Endothelial cell of umbilical vein (primary cell): Measurements from ENCODE around the gene GREB1. TPM values are rescaled to one million over a fixed set of nuclear protein-coding genes. Genes with fewer than 3 reads are reported as not detected.

Experiments
- BruUV-seq: library from RNA; stranded (reverse); fragments of 400-500 nt; replicated peaks from 2 replicates; lab custom pipeline; 2021; lab: Mats Ljungman, UMichigan
- CTCF ChIA-PET: fragments of 300-600, 350-600 bp; sonication (Branson Sonifier 250); formaldehyde crosslinking; loops from one replicate; lab custom pipeline; 2021; ENCODE audit warnings: antibody characterized with exemption, inconsistent platforms; lab: Charles Lee
- POLR2A ChIA-PET: fragments of 300-600, 350-600 bp; sonication (Branson Sonifier 250); formaldehyde crosslinking; loops from one replicate; lab custom pipeline; 2021; ENCODE audit warnings: antibody characterized with exemption, inconsistent platforms; lab: Charles Lee
- DNase-seq: peaks from one replicate; pipeline ENCODE4 v3.0.0-alpha.2; 2011; ENCODE audit warnings: low read depth, low spot score
- FAIRE-seq: peaks from 2 replicates; lab custom pipeline; 2011; peaks lifted over from hg19 to GRCh38; lab: Jason Lieb, UNC
- H2AFZ ChIP-seq: 2 replicates; pipeline ENCODE4 v1.6.0; 2012; ENCODE audit warnings: low read depth, low read length, control low read depth, inconsistent platforms
- H3K27ac ChIP-seq: 2 replicates; pipeline ENCODE4 v1.5.1; 2011; ENCODE audit warnings: low read depth, mild to moderate bottlenecking, control low read depth, low read length, moderate library complexity; ENCODE audit not compliant: insufficient read depth
- H3K27me3 ChIP-seq, 2 experiments: 2 replicates each; pipeline versions ENCODE4 v1.6.0 to v1.6.1; 2011; ENCODE audit warnings: low read length in 2 of 2, mixed read lengths in 1 of 2; ENCODE audit not compliant: control insufficient read depth in 2 of 2, insufficient read depth in 2 of 2
- H3K36me3 ChIP-seq, 2 experiments: 2 replicates in 1 of 2; 3 replicates in 1 of 2; pipeline ENCODE4 v1.5.1; 2011; ENCODE audit warnings: low read length in 2 of 2, mild to moderate bottlenecking in 1 of 2, moderate library complexity in 1 of 2; ENCODE audit not compliant: control insufficient read depth in 2 of 2, insufficient read depth in 2 of 2; ENCODE audit errors: extremely low read depth in 1 of 2
- H3K4me1 ChIP-seq: 3 replicates; pipeline ENCODE4 v1.5.1; 2011; ENCODE audit warnings: mild to moderate bottlenecking, low read length; ENCODE audit not compliant: control insufficient read depth, insufficient read depth; ENCODE audit errors: extremely low read depth
- H3K4me2 ChIP-seq: 2 replicates; pipeline ENCODE4 v1.6.1; 2011; ENCODE audit warnings: low read length, control low read depth, mixed read lengths; ENCODE audit not compliant: insufficient read depth
- H3K4me3 ChIP-seq, 3 experiments: fragments of 200-600 bp in 1 of 3; sonication (generic), shearing (Covaris generic) in 1 of 3; replicated peaks in 1 of 3; 2 replicates each; pipeline ENCODE4 v1.5.1; 2011 to 2016; ENCODE audit warnings: control low read depth in 3 of 3, low read length in 3 of 3, mild to moderate bottlenecking in 2 of 3, inconsistent platforms in 1 of 3, low read depth in 1 of 3, moderate library complexity in 1 of 3; ENCODE audit not compliant: insufficient read depth in 1 of 3
- H3K79me2 ChIP-seq: 2 replicates; pipeline ENCODE4 v1.6.0; 2012; ENCODE audit warnings: low read length, inconsistent platforms; ENCODE audit not compliant: control insufficient read depth, insufficient read depth
- H3K9ac ChIP-seq: replicated peaks from 2 replicates; pipeline ENCODE3; 2011; ENCODE audit warnings: low read length, control low read depth; ENCODE audit not compliant: insufficient read depth; ENCODE audit errors: extremely low read depth
- H3K9me1 ChIP-seq: replicated peaks from 3 replicates; pipeline ENCODE4 v1.6.0; 2011; ENCODE audit warnings: mild to moderate bottlenecking, low read length; ENCODE audit not compliant: control insufficient read depth, insufficient read depth; ENCODE audit errors: extremely low read depth
- H3K9me3 ChIP-seq: replicated peaks from 2 replicates; pipeline ENCODE4 v1.5.1; 2012; ENCODE audit warnings: low read length, inconsistent platforms; ENCODE audit not compliant: control insufficient read depth, insufficient read depth
- H4K20me1 ChIP-seq: replicated peaks from 2 replicates; pipeline ENCODE3; 2011; ENCODE audit warnings: mild to moderate bottlenecking, low read length; ENCODE audit not compliant: control insufficient read depth, insufficient read depth; ENCODE audit errors: extremely low read depth
- EZH2 ChIP-seq: IDR thresholded peaks from 2 replicates; pipeline ENCODE4 v1.6.1; 2012; ENCODE audit warnings: borderline replicate concordance, low read depth, mild to moderate bottlenecking, moderate library complexity, low read length, inconsistent platforms; ENCODE audit not compliant: severe bottlenecking
- FOS ChIP-seq: IDR thresholded peaks from 2 replicates; pipeline ENCODE4 v1.6.1; 2011; ENCODE audit warnings: mild to moderate bottlenecking, low read length, moderate library complexity, borderline replicate concordance; ENCODE audit not compliant: insufficient read depth
- GATA2 ChIP-seq: IDR thresholded peaks from 2 replicates; pipeline ENCODE4 v1.7.0; 2011; ENCODE audit warnings: low read depth, mild to moderate bottlenecking, moderate library complexity, mixed read lengths, low read length; ENCODE audit not compliant: insufficient read length, insufficient read depth
- JUN ChIP-seq: IDR thresholded peaks from 2 replicates; pipeline ENCODE4 v1.6.1; 2011; ENCODE audit warnings: borderline replicate concordance, low read depth; ENCODE audit not compliant: insufficient read length, insufficient read depth
- MYC ChIP-seq: IDR thresholded peaks from one replicate; pipeline ENCODE4 v1.6.1; 2011; ENCODE audit warnings: mild to moderate bottlenecking, low read depth, low read length
- POLR2A ChIP-seq: IDR thresholded peaks from 2 replicates; pipeline ENCODE4 v1.6.1; 2012; ENCODE audit warnings: low read depth, mild to moderate bottlenecking, control low read depth, low read length
- POLR2AphosphoS5 ChIP-seq: IDR thresholded peaks from 2 replicates; pipeline ENCODE4 v1.6.1; 2012; ENCODE audit warnings: low read depth, mild to moderate bottlenecking, control low read depth, low read length, moderate library complexity; ENCODE audit not compliant: insufficient read depth
- dilution Hi-C: fragments of 300-500 bp; cut with MboI; formaldehyde crosslinking; loops from one replicate; pipeline ENCODE4 v1.15.0; 2019; ENCODE audit warnings: low sequenced_read_pairs; ENCODE audit not compliant: extremely low pct_ligation_motif_present
- intact Hi-C: fragments of 100-400 bp; cut with micrococcal nuclease; formaldehyde crosslinking; loops from one replicate; pipeline ENCODE4 v1.10.0; 2022
- polyA plus RNA-seq, 4 experiments: library from polyadenylated mRNA; depleted of rRNA in 3 of 4; stranded (reverse) in 3 of 4; unstranded in 1 of 4; fragments of >200 nt; gene quantifications; 2 replicates each; pipeline versions ENCODE4 v1.2.1 to v1.2.3, GENCODE V29; 2011 to 2012; ENCODE audit warnings: missing spikeins in 1 of 4
- total RNA-seq: library from RNA; stranded (reverse); gene quantifications from 2 replicates; pipeline ENCODE4 v1.2.3, GENCODE V29; 2021
- TF ChIP-seq, protein P1 (sequence below): IDR thresholded peaks from 2 replicates; pipeline ENCODE4 v1.6.1; 2011; ENCODE audit not compliant: insufficient read depth, insufficient read length
- TF ChIP-seq, protein P2 (sequence below), 2 donors: IDR thresholded peaks; 1 replicate in 1 of 2; 2 replicates in 1 of 2; pipeline ENCODE4 v1.5.1; 2011; ENCODE audit warnings: low read length in 2 of 2, mild to moderate bottlenecking in 2 of 2, moderate library complexity in 2 of 2, control low read depth in 1 of 2, inconsistent platforms in 1 of 2, low read depth in 1 of 2; ENCODE audit not compliant: insufficient read depth in 1 of 2; ENCODE audit errors: extremely low read depth in 1 of 2

The GREB1 gene
- total and polyA plus RNA-seq, 2 donors (not counting 3 experiments of a cell fraction or from before 2014, with no cell fraction given): 0.17 to 0.58 TPM

DNA sequence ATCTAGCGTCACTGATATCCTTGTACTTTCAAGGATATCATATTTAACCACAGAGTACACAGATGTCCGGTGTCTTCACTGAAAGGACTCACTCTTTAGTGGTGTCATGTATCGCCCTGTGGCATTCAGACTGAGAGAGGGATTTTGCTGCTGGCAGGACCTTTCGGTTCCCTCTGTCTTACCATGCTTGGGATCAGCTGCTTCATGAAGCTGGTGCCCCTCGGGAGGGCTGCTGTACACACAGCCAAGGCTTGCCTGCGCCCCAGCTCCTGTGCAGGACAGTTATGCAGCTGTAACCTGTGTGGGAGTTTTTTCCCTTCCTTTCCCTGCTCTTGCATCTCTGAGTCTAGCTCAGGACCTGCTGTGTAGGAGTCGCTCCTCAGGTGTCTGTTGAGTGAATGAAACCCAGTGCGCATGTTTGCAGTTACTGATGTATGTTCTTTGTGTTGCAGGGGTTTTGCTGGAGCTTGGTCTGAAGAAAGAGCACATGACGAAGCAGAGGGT, 64.4 kb downstream of the GREB1 start:
- Histone ChIP-seq H3K36me3 (no peaks in the 10 kb centered on the region), H3K27me3 (peaks cover 0 to 2% of the 10 kb centered on the region in 2 experiments), H3K79me2 (no peaks in the 10 kb centered on the region), H3K4me3 (no peak overlapping the region), H3K9me3 (no peaks in the 10 kb centered on the region), H3K4me2 (no peak overlapping the region), H3K27ac (no peak overlapping the region), H4K20me1 (no peaks in the 10 kb centered on the region), H3K4me1 (peaks cover 17% of the 10 kb centered on the region), H2AFZ (no peak overlapping the region), H3K9me1 (no peaks in the 10 kb centered on the region), H3K9ac (no peak overlapping the region)
- dilution Hi-C loops: no loop called here
- POLR2A ChIA-PET: interaction anchor here (0.6 kb wide), 1 partner anchor 155 kb away, joined by 3 read pairs; no protein-coding TSS in a partner anchor
- no peak for DNase-seq
- intact Hi-C loops: no loop called here
- no TSS peak for BruUV-seq
- CTCF ChIA-PET: interaction anchor here (1.9 to 2.3 kb wide), 2 partner anchors 14 to 16 kb away, joined by 8 to 11 read pairs; no protein-coding TSS in a partner anchor
- TF ChIP-seq JUN (no peak), POLR2A (no peak), EZH2 (no peak), GATA2 (no peak), FOS (no peak), MYC (no peak), POLR2AphosphoS5 (no peak)
- TF ChIP-seq, protein P1, sequence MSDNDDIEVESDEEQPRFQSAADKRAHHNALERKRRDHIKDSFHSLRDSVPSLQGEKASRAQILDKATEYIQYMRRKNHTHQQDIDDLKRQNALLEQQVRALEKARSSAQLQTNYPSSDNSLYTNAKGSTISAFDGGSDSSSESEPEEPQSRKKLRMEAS: no peak
- TF ChIP-seq, protein P2, sequence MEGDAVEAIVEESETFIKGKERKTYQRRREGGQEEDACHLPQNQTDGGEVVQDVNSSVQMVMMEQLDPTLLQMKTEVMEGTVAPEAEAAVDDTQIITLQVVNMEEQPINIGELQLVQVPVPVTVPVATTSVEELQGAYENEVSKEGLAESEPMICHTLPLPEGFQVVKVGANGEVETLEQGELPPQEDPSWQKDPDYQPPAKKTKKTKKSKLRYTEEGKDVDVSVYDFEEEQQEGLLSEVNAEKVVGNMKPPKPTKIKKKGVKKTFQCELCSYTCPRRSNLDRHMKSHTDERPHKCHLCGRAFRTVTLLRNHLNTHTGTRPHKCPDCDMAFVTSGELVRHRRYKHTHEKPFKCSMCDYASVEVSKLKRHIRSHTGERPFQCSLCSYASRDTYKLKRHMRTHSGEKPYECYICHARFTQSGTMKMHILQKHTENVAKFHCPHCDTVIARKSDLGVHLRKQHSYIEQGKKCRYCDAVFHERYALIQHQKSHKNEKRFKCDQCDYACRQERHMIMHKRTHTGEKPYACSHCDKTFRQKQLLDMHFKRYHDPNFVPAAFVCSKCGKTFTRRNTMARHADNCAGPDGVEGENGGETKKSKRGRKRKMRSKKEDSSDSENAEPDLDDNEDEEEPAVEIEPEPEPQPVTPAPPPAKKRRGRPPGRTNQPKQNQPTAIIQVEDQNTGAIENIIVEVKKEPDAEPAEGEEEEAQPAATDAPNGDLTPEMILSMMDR (IDR thresholded peaks at IDR 0.05; ENCODE audit: extremely low read depth in 1 of 2, insufficient read depth in 1 of 2, low read depth in 1 of 2, low read length in 2 of 2): no peak
- FAIRE-seq: no peak
